Activated gamma-delta T cell treated with anti-CD3 and anti-CD28 coated beads, Interleukin-2, amount 50 U/mL, for 16 hours (primary cell): Measurements from ENCODE around the gene ADK.
"Not testable (repeated sequence)": the region's sequence is repeated elsewhere in the genome, so short reads cannot be mapped to it uniquely, and the experiment has no call there.

Experiments used
- DNase-seq: peaks from one replicate; pipeline ENCODE4 v3.0.0-alpha.2; 2020; ENCODE audit warnings: low read depth

Gene ADK

DNA sequence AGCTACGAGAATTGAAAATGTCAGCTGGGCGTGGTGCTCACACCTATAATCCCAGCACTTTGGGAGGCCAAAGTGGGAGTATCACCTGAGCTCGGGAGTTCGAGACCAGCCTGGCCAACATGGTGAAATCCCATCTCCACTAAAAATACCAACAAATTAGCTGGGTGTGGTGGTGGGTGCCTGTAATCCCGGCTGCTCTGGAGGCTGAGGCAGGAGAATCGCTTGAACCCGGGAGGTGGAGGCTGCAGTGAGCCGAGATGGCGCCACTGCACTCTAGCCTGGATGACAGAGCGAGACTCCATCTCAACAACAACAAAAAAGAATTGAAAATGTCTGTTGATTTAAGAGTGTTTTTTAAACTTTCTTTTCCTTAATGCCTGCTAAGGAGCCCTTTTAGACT lies 4.0 kb upstream of the ADK start:
- DNase-seq, result not testable (repeated sequence)

DNA sequence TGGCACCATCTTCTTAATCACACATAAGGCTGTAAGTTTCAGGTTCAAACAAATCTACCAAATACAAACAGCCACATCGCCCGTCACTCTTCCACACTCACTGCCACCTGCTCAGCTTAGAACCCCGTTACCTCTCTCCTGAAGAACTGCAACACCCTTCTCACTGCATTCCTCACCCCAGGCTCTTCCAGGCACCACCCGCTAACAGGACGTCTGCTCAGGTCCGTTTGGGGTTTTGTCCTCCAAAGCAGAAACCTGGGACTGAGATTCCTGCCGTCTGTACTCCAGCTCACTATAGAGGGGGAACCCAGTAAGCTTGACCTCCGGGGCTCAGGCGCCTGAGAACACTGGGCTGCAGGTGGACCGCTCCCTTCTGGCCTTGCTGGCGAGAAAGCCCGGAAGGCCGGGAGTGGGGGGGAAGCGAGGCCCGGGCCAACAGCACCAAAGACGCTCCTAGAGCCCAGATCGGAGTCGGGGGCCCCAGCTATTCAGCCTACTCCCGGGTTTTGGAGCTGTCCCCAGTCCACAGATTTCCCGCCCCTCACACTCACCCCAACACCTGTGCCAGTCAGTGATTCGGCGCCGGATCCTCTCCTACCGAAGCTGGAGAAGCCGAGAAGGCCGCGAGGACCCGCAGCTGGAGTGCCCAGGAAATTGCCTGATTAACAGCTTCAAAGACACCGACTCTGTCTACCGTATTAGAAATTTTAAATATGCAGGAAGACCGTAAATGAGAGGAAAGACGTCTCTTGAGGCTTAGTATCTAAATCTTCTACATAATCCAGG lies 624 bp upstream of the ADK start, which contains the start of gene AP3M1:
TSS of gene AP3M1 (minus strand) at position 625 of the 786 bp plus-strand sequence. CDS start 12,449 bp downstream, outside the sequence.
- peak; percentile 69 for DNase-seq

DNA sequence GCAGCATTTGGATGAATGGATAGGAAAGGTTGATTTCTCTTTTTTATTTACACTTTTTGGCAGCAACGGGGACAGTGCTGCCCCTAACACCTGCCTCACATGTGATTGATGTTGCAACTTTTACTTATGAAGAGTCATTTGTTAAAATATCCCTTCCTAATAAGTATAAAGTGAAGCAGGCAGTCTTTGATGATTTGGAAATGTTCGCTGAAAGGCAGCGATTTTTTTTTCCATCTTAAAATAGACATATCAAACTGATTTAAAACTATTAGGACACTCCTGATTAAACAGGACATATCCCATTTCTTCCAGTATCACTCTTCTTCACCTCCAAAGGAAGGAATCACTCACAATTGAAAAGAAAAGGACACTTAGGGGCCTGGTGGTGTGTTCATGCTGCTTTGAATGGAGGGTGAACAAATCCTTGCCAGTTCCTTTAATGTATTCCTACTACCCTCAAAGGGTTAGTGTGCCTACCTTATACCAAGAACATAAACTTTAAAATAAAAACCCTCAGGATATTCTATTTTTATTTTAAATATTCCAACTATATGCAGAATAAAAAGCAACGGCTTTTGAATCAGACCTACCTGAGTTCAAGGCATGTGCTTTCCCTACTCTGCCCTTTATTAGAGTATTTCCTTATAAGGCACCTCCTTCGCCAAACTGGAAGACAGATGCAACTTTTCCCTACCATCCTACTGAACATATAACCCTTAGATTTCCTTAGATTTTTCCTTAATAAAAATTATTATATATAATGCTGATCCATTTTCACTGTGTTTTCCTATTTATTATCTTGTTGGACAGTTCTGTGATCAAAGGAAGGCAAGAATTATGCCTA lies 1.1 kb downstream of the ADK start:
- no peak for DNase-seq

DNA sequence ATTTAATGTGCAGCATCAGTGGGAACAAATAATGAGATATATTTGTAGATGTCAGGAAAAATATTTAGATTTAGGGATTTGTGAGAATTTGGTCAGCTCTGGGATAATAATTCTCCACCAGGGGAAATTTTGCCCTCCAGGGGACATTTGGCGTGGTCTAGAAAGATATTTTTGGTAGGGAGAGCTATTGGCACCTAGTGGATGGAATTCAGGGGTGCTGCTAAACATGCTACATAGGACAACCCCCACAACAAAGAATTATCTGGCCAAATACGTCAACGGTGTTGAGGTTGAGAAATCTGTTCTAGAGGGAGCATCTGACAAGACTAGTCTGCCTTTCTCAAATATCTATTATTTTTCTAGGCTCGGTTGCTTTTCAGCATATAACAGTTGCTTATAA lies 2.1 kb downstream of the ADK start:
- no peak for DNase-seq

DNA sequence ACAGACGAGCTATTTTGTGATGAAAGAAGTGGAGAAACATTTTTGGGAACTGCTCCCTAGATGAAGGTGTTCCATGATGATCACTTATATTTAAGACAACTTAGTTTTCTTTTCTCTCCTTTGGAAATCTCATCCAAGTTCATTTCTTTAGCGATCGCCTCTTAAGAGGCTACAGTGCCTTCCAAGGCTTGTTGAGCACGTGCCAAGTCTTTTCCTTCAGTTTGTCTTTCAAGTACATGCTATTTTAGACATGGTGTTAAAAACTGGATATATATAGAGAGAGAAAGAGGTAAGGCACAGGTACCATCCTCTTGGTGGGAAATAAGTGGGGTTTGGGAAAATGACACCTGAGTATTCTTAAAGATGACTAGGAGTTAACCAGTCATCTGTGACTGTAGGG lies 2.7 kb downstream of the ADK start:
- DNase-seq, result no peak

DNA sequence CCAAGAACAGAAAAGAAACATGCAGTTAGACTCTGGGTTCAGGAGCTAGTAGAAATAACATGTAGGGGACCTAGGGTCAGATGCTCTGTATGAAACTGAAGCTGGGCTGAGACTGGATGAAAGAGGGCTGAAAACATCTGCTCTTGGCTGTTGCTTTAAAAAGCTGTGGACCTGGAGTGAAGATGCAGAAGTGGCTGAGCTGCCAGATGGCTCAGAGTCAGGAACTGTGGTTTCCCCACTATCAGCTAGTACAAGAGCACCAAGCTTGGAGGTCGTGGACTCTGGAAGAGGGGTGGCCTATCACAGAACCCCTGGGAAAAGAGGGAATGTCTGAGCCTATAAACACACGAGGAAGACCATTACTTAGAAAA lies 5.9 kb downstream of the ADK start:
- DNase-seq, result no peak

DNA sequence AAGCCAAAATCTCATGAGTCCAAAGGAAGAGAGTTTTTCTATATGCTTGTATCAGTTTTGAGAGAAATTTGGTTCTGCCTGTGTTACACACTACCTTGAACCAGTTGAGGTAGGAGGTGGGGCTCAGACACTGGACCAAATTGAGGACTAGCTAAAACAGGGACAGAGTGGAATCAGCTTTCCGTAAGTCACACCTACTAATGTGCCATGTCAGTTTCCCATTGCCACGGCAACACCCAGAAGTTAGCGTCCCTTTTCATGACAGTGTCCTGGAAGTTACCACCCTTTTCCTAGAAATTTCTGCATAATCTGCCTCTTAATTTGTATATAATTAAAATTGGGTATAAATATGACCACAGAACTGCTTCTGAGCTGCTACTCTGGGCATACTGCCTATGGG lies 9.0 kb downstream of the ADK start:
- DNase-seq, result no peak

DNA sequence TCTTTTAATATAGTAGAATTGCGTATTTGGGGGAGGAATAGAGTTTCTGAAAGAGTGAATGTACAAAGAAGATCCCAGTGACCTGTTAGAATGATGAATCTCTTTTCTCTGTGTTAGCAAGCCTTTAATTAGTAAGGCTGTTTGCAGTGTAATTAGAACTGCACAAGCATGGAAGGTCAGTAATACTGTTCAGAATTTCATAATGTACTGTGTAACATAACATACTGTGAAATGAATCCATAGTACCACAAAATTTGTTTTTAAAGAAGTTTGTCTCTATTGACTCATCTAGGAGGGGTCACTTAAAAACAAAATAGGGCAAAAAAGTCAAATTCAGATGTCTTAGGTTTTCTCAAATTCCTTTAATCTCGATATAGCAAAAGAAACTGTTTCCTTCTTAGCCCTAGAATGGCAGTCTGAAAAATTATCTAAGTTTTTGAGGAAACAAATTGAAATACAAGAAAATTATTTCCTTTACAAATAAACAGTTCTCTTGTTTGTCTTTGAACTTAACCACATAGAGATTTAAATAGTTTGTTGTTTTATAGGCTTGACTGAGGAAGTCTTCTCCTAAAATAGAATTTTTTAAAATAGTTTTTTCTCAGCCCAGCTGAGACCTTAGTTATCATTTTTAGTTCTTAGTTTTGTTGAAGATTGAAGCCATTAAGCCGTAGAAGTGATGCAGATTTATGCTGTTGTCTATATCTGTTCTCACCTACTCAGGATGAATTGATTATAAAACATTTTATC lies 12.5 kb downstream of the ADK start:
- DNase-seq, result no peak

DNA sequence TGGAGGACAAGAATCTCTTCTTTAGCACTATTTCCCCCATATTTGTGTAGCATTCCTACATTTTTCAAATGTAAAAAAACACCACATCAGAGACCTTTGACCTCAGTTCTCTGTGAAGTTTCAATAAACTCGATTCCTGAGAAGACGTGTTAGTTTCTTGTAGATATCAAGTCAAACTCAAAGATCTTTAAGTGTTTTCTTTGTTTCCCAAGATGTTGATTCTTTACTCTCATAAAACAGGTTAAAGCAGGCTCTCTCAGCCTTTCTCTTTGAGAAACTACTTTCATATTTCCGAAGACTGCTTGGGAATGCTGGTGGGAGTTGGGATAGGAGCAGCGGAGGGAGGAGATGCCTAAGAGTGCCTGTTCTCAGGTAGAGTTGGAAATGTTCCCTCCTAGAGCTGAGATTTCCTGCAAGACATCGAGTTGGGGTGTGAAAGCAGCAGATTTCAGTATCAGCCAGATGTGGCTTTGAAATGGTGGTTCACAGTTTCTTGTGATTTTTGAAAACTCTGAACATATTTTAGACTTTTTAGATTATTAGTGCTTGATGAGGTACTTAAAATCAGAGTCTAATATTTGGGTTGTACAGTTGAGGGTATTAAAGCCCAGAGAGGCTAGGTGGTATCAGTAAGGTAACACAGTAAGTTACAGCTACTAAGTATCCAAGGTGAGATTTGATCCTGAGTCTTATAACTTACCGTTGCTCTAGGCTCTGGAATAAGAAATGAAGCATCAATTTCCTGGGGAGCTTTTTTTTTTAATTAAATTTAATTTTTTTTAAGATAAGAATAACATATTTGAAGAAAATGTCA lies 13.9 kb downstream of the ADK start:
- no peak for DNase-seq

DNA sequence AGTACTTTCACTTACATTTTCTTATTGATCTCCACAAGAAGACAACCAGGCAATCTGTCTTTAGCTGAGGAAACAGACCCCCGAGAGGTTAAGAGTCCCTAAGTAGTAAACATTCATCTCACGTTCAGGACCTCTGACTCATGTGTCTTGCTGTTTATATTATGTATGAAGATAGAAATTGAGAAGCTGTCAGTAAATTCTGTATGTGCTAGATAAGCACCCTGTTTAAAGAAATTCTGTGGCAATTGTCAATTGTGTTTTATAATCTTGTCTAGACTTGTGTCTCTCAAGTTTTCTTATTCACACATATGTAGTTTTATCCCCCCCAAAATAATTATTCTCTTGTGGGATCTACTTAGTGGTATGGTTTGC lies 14.5 kb downstream of the ADK start:
- DNase-seq, result no peak

DNA sequence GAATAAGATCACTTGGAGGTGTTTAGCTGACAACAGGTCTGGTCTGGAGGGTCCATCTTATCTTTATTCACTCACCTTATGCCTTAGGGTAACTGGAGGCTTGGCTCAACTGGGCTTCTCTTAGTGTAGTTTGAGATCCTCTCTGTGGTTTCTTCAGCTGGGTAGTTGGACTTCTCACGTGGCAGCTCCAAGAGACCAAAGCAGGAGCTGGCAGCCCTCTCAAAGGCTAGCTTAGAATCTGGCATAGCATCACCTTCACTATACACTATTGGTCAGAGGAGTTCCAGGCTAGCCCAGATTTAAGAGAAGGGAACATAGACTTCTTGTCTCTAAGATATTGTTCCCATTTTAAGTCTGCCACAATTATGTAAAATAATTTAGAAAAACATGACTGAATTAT lies 16.4 kb downstream of the ADK start:
- no peak for DNase-seq

DNA sequence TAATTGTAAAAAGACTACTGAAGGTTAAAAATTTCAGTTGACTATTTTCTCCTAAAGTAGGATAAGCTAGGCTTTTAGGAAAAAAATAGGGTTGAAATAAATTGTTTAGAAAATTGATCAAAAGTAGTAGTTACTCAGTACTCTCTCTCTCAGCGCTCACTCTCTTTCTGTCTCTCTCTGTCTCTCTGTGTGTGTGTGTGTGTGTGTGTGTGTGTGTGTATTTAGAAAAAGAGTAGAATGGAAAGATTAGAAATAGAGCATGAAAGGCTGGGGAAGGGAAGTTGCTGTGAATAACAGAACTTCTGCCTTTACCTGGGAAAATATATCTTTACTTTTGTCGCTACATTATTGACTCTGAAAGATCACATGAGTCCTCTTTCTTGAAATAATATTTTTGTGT lies 20.6 kb downstream of the ADK start:
- DNase-seq, result no peak

DNA sequence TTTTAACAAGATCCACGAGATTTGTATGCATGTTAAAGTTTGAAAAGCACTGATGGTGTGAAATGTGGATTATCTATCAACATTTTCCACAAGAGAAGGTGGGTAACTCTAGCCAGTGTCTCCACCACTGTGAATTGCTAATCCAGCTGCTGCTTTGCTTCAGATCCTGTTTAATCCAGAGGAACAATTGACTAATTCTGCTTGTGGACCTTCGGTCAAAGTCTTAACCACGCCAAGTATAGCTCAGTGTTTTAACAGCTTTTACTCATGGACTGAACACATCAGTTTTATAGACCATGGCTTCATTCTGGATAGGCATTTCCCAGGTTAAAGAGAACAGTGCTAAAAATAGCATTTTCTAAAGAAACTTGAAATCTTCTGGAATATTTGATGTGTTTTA lies 23.5 kb downstream of the ADK start:
- no peak for DNase-seq

DNA sequence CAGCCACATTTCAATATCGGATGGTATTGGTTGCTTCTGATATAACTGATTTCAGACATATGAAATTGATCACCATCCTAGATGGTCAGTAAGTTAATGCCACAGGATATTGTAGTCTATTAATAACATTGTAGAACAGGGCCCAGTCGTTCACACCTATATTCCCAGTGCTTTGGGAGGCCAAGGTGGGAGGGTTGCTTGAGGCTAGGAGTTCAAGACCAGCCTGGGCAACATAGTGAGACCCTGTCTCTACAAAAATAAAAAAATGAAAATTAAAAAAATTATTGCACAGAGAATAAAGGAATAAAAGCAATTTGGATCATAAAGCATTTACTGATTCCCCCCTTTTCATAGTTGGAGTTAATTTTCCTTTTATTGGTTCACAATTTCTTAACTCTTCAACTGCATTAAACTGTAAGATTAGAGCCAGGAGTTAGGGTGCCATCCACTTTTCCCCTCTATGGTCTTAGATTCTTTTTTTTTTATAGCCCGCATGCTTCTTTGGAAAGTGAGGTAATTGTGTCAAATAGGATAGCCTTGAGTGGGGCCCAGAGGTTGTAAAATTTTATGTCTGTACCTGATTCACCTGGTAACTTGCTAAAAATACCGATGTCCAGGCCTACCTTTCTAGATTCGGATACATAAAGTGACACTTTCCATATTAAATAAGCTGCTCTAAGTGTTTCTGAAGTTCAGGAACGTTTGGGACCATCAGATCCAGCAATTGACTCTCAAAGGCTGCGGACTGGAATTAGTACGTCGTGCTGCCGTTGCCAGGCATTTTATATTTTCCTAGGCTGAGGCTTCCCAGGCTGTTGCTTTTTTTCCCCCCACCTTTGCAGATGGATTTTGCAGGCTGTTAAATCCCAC lies 24.7 kb downstream of the ADK start:
- DNase-seq, result no peak

DNA sequence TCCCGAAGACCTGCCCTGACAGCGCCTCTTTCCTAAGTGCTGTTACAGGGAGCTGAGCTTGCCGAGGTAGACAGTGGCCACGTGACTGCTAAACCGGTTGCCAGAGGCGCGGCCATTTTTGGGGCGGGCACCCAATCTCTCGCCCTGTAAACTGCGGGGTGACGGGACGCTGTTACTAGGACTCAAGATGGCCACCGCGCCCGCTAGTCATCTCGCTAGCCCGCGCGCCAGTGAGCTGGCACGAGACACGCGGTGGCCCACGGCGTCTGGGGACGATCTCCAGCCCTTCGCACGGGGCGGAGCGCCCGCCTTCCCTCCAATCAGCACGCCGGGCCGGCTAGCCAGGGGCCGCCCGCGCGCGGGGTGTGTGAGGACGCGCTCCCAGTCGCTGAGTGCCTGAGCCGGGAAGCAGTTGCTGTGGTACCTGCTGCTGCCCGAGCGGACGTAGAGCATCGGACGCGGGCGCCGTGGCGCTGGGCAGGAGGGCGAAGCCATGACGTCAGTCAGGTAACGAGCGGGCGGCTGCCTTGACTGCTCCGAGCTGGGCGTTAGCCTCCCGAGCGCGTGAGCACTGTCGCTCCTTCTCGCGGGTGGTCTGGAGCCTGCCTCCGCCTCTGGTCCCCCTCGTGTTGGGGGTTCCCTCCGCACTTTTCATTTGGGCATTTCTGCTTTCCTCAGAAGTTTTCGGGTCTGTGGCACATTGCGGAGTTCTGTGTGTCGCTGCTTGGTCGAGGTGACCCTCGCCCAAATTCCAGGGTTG lies 25.5 kb downstream of the ADK start:
- DNase-seq, result peak; percentile 94

DNA sequence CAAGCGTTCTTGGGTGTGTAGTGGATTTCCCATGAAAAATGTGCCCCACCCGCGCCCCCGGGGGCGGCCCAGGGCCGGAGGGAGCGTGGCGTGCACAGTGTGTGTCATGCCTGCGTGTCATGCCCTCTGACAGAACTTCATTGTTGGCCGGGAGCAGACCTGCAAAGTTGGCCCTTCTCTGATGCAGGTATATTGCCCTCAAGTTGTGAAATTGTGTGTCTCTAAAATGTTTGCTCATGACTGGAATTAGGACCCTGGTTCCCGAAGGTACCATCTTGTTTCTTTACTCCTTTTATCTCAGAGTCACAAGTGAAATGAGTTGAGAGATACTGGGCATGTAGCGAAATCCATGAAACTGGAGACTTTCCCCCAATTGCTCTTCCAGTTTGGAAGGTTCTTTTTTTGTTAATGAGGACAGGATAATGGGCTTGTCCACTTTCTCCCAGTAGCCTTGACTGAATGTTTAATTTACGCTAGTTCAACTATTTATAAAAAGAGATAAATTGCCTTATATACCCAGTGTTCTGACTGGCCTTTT lies 26.2 kb downstream of the ADK start:
- DNase-seq, result peak; percentile 17

DNA sequence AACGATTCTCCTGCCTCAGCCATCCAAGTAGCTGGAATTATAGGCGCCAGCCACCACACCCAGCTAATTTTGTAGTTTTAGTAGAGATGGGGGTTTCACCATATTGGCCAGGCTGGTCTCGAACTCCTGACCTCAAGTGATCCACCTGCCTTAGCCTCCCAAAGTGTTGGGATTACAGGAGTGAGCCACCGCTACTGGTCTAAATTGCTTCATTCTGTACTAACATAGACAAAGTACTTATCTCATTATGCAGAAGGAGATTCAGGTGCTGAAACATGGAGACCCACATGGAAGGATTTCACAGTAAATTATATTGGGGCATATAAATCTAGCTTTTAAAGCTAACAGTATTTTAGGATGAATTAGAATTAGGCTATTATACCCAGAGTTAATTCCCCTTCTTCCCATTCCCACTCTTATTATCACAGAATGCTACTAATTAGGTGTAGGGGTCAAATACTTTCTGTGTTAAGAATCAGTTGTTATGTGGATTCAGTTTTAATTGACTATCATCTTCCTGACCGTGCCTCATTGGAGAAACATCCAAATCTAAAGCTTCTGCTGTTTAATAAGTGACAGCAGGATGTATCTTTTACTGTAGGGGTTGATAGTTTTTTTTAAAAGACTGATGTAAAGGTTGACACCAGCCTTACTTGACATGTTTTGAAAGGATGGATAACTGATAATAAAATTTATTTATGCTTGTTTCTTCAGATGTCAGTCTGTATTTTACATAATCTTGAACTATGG lies 27.2 kb downstream of the ADK start:
- no peak for DNase-seq

DNA sequence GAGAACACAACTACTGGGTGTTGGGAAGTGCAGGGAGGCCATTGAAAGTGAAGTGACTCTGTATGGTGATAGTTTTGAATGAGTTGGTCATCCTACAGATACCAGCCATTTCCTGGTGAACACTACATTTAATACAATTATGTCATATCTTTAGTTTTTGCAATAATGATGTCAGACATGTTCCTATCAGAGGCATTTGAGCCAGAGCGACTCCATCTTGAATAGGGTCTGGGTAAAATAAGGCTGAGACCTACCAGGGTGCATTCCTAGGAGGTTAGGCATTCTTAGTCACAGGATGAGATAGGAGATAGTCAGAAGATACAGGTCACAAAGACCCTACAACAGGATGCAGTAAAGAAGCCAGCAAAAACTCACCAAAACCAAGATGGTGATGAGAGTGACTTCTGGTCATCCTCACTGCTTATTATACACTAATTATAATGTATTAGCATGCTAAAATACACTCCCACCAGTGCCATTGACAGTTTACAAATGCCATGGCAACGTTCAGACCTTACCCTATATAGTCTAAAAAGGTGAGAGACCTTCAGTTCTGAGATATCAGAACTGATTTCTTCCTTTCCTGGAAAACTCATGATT lies 28.2 kb downstream of the ADK start:
- no peak for DNase-seq

DNA sequence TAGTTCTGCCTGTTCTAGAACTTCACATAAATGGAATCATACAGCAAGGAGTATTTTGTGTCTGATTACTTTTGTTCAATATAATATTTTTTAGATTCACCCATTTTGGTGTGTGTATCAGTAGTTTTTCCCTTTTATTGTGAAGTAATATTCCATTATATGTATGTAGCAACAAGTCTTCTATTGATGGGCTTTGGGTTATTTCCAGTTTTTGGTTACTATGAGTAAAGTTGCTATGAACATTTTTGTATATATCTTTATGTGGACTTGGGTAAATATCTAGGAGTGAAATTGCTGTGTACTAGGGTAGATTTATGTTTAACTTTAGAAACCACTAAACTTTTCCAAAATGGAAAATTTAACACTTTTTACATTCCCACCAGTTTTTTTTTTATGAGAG lies 35.7 kb downstream of the ADK start:
- DNase-seq, result no peak
